Stimulated activated CD4-positive, alpha-beta T cell treated with anti-CD3 and anti-CD28 coated beads, Interleukin-4, amount 100 ng/mL, for 4 hours (primary cell): Measurements from ENCODE around the gene TPT1.
"Not testable (repeated sequence)": the region's sequence is repeated elsewhere in the genome, so short reads cannot be mapped to it uniquely, and the experiment has no call there.

Experiments used
- DNase-seq, 2 experiments: peaks; one replicate each; pipeline ENCODE4 v3.0.0-alpha.2; 2020

The TPT1 gene

GRCh38 chr13:45341034-45341798 lies at the start of gene TPT1:
Gene TPT1 (minus strand): TSS chr13:45341183. CDS start chr13:45341069, 114 bp downstream.
- DNase-seq = peak; percentile 99 to 100

GRCh38 chr13:45390348-45390747 lies 49.4 kb upstream of the TPT1 start:
- not testable (repeated sequence) for DNase-seq

- DNase-seq = no peak
These were observed 47.7 kb upstream of the TPT1 start for GRCh38 chr13:45388664-45389063.

GRCh38 chr13:45386892-45387575 lies 46.1 kb upstream of the TPT1 start:
- DNase-seq = not testable (repeated sequence)

GRCh38 chr13:45385907-45386553 lies 45.0 kb upstream of the TPT1 start:
- no peak for DNase-seq

- no peak for DNase-seq
These were observed 44.3 kb upstream of the TPT1 start for GRCh38 chr13:45385320-45385719.

GRCh38 chr13:45384474-45385174 lies 43.6 kb upstream of the TPT1 start:
- DNase-seq = no peak

- DNase-seq = not testable (repeated sequence)
These were observed 41.8 kb upstream of the TPT1 start for GRCh38 chr13:45382739-45383138.

GRCh38 chr13:45381196-45381595 lies 40.2 kb upstream of the TPT1 start:
- no peak for DNase-seq

GRCh38 chr13:45380708-45381107 lies 39.7 kb upstream of the TPT1 start:
- not testable (repeated sequence) for DNase-seq

- not testable (repeated sequence) for DNase-seq
These were observed 38.5 kb upstream of the TPT1 start for GRCh38 chr13:45379516-45379915.

GRCh38 chr13:45378786-45379185 lies 37.8 kb upstream of the TPT1 start:
- not testable (repeated sequence) for DNase-seq

GRCh38 chr13:45377314-45377713 lies 36.3 kb upstream of the TPT1 start:
- DNase-seq = not testable (repeated sequence)

- DNase-seq = not testable (repeated sequence)
These were observed 35.7 kb upstream of the TPT1 start for GRCh38 chr13:45376651-45377050.

GRCh38 chr13:45374917-45375316 lies 33.9 kb upstream of the TPT1 start:
- no peak for DNase-seq

GRCh38 chr13:45373162-45373547 lies 32.2 kb upstream of the TPT1 start:
- no peak for DNase-seq

GRCh38 chr13:45372189-45373161 lies 31.5 kb upstream of the TPT1 start:
- no peak for DNase-seq

- DNase-seq = peak; percentile 33 to 57
These were observed 30.0 kb upstream of the TPT1 start for GRCh38 chr13:45370922-45371406.

GRCh38 chr13:45369116-45369515 lies 28.1 kb upstream of the TPT1 start:
- no peak for DNase-seq

- DNase-seq = no peak
These were observed 27.6 kb upstream of the TPT1 start for GRCh38 chr13:45368571-45368970.

GRCh38 chr13:45368005-45368404 lies 27.0 kb upstream of the TPT1 start:
- peak in 1 of 2 experiments; percentile 15 for DNase-seq

GRCh38 chr13:45367358-45367757 lies 26.4 kb upstream of the TPT1 start:
- DNase-seq = peak; percentile 77 to 97
